Measurements from ENCODE around the gene ABCA10.

DNA sequence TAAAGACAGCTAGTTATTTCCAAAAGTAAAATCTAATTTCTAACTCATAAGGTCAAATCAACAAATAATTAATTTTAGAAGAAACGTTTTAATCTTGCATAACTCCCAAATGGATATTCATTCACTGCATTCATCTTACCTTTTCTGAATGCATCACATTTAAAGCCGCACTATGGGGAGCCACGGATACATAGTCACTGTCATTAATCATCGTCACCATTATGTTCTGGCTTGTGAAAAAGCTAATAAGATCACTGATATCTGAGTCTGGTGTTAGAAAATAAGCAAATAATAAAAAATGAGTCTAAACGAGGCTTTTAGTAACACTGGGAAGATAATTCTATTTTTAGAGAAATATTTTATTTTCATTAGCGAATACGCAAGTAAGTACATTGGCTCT lies 42.4 kb upstream of the ABCA10 start:
- TF ChIP-seq, protein P1, sequence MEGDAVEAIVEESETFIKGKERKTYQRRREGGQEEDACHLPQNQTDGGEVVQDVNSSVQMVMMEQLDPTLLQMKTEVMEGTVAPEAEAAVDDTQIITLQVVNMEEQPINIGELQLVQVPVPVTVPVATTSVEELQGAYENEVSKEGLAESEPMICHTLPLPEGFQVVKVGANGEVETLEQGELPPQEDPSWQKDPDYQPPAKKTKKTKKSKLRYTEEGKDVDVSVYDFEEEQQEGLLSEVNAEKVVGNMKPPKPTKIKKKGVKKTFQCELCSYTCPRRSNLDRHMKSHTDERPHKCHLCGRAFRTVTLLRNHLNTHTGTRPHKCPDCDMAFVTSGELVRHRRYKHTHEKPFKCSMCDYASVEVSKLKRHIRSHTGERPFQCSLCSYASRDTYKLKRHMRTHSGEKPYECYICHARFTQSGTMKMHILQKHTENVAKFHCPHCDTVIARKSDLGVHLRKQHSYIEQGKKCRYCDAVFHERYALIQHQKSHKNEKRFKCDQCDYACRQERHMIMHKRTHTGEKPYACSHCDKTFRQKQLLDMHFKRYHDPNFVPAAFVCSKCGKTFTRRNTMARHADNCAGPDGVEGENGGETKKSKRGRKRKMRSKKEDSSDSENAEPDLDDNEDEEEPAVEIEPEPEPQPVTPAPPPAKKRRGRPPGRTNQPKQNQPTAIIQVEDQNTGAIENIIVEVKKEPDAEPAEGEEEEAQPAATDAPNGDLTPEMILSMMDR (IDR thresholded peaks at IDR 0.05) = no peak
- TF ChIP-seq POLR2A (IDR thresholded peaks at IDR 0.05) (no peak), POLR2AphosphoS5 (IDR thresholded peaks at IDR 0.05) (no peak)

Data from breast epithelium (tissue), 3 donors.